K562 (cell line): ENCODE data around the gene PEX6. TPM values are rescaled to one million over a fixed set of nuclear protein-coding genes. Genes with fewer than 3 reads are reported as not detected.
A peak's percentile ranks its signal among the peaks of the same experiment; 100 is the strongest.

ENCODE experiments used
- E2F5 ChIP-seq: sonication (generic); formaldehyde crosslinking; IDR thresholded peaks from 2 replicates; pipeline ENCODE4 v1.8.0; 2022; ENCODE audit warnings: mild to moderate bottlenecking, missing genetic modification reagents
- ESRRA ChIP-seq: fragments of 450-650 bp; IDR thresholded peaks from 2 replicates; pipeline ENCODE4 v1.6.1; 2014; ENCODE audit warnings: low read depth, mild to moderate bottlenecking, moderate library complexity, borderline replicate concordance
- ETV1 ChIP-seq: fragments of 450-650 bp; conservative IDR thresholded peaks from 2 replicates; pipeline ENCODE4 v1.6.1; 2016; ENCODE audit warnings: missing genetic modification characterization, control low read depth, low read depth, missing compliant biosample characterization
- JUN ChIP-seq, 2 experiments: sonication (generic) in 1 of 2; formaldehyde crosslinking in 1 of 2; IDR thresholded peaks; 2 replicates each; pipeline versions ENCODE4 v1.6.1 to v1.8.0; 2012 to 2022; ENCODE audit warnings: borderline replicate concordance in 2 of 2, mild to moderate bottlenecking in 2 of 2, improper control_type of control experiment in 1 of 2, low read depth in 1 of 2, low read length in 1 of 2, missing genetic modification reagents in 1 of 2
- NFIX ChIP-seq: fragments of 250-450 bp; sonication (Bioruptor Pico); IDR thresholded peaks from 2 replicates; pipeline ENCODE4 v1.4.0; 2020; ENCODE audit warnings: low read depth, mild to moderate bottlenecking, moderate library complexity
- ZBTB40 ChIP-seq, 2 experiments: fragments of 450-650 bp in 1 of 2; sonication (generic) in 1 of 2; formaldehyde crosslinking in 1 of 2; IDR thresholded peaks; 2 replicates each; pipeline versions ENCODE4 v1.7.1 to v1.9.0; 2016 to 2022; ENCODE audit warnings: inconsistent platforms in 1 of 2, mild to moderate bottlenecking in 1 of 2, missing genetic modification reagents in 1 of 2
- ZMIZ1 ChIP-seq, 2 experiments: fragments of 150-350 bp in 1 of 2; IDR thresholded peaks; 2 replicates each; pipeline ENCODE4 v1.6.1; 2012 to 2016; ENCODE audit warnings: low read depth in 2 of 2, low read length in 2 of 2, mild to moderate bottlenecking in 1 of 2, moderate library complexity in 1 of 2
- polyA plus RNA-seq, 8 experiments: library from polyadenylated mRNA; depleted of rRNA in 4 of 8; stranded (reverse) in 5 of 8; unstranded in 3 of 8; fragments of >200 nt; fragmentation: Nextera tagmentation in 2 of 8; fragmentation: Illumina TruSeq in 1 of 8; extraction: Ambion mirVana in 2 of 8; extraction: Trizol in 1 of 8; gene quantifications; 2 replicates each; pipeline versions ENCODE4 v1.2.1 to v1.2.3, GENCODE V29; 2011 to 2014; ENCODE audit warnings: inconsistent platforms in 1 of 8, missing spikeins in 1 of 8
- total RNA-seq, 7 experiments: library from RNA; depleted of rRNA in 6 of 7; stranded (reverse); fragments of >200 nt in 6 of 7; fragmentation: Illumina TruSeq in 2 of 7; extraction: Trizol in 2 of 7; gene quantifications; 2 replicates each; pipeline versions ENCODE4 v1.2.1 to v1.2.3, GENCODE V29; 2011 to 2021; ENCODE audit warnings: low replicate concordance in 1 of 7

PEX6 gene
- total and polyA plus RNA-seq, 9 of the 15 experiments (the other 6 are each of a cell fraction or from before 2014, with no cell fraction given), result 0.17 to 20.8 (median 6.9) TPM

DNA sequence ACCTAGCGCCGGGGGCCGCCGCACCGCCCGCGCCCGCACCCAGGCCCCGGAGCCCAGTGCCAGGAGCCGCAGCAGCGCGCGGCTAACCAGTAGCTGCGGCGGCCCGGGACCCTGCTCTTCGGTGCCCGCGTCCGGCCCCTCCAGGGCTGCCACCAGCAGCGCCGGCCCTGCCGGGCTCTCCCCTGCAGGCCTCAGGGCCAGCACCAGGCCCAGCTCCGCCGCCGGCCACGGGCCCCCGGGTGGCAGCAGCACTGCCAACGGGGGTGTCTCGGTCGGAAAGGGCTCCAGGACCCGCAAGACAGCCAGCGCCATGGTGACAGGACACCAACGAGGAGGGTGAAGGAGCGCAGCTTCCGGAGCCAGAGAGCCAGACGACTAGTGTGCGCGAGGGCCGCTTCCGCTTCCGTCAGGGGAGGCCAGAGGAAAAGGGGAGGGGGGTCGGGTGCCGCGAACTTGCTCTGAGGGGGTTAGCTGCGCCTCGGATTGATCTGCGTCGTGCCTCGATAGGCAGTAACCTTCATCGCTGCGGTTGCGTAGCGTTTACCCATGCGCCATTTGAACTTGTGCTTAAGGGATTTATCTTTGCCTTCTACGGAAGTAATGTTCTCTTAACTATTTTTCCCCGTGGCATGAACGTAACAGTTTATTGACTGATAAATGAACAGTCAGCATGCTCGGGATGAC lies at the start of gene PEX6 (continued):
- TF ChIP-seq JUN (IDR thresholded peaks at IDR 0.05; ENCODE audit: borderline replicate concordance, low read depth, low read length) (0 out of 2 replicates have a peak, but pooled peaks have one; percentile 5), JUN (CRISPR knock-in tag; IDR thresholded peaks at IDR 0.05; ENCODE audit: borderline replicate concordance) (no peak), ZMIZ1 (IDR thresholded peaks at IDR 0.05; ENCODE audit: low read depth in 2 of 2, low read length in 2 of 2) (peak in 1 of 2 experiments; percentile 55; a peak in 1 of 4 replicates), ZBTB40 (IDR thresholded peaks at IDR 0.05) (peak; percentile 95), ZBTB40 (CRISPR knock-in tag; IDR thresholded peaks at IDR 0.05) (no peak), ESRRA (0 out of 2 replicates have a peak, but pooled peaks have one; percentile 8), ETV1 (tag) (peak; percentile 93), NFIX (CRISPR knock-in tag) (no peak), E2F5 (0 out of 2 replicates have a peak, but pooled peaks have one; percentile 0)
